ENCODE measurements around the gene OSBPL5. TPM values are rescaled to one million over a fixed set of nuclear protein-coding genes. Genes with fewer than 3 reads are reported as not detected.
"Not testable (repeated sequence)": the region's sequence is repeated elsewhere in the genome, so short reads cannot be mapped to it uniquely, and the experiment has no call there.

OSBPL5 gene
- total RNA-seq, 2 donors from 2014 or later: 6.8 to 8.1 TPM

GRCh38 chr11:3085052-3085451 is 80.1 kb downstream of the OSBPL5 start:
- no peak for ATAC-seq
- H3K9me3 ChIP-seq (ENCODE audit: control insufficient read depth, low read length, poor library complexity, severe bottlenecking): no peaks in the 10 kb centered on the region
- Mint-ChIP-seq H3K4me3 (no peak overlapping the region), H3K27ac (no peak overlapping the region), H3K4me1 (no peaks in the 10 kb centered on the region), H3K36me3 (ENCODE audit: low read depth) (no peaks in the 10 kb centered on the region), H3K27me3 (peaks cover 5% of the 10 kb centered on the region)
- DNase-seq: no peak

- peaks cover 2% of the 10 kb centered on the region for H3K4me1 Mint-ChIP-seq
- no peak for ATAC-seq
- H3K27ac Mint-ChIP-seq: no peak overlapping the region
- H3K9me3 ChIP-seq (ENCODE audit: control insufficient read depth, low read length, poor library complexity, severe bottlenecking): no peaks in the 10 kb centered on the region
- no peak for DNase-seq
- H3K4me3 Mint-ChIP-seq: no peak overlapping the region
- H3K27me3 Mint-ChIP-seq: peaks cover 5% of the 10 kb centered on the region
- H3K36me3 Mint-ChIP-seq (ENCODE audit: low read depth): no peaks in the 10 kb centered on the region
These were observed 81.8 kb downstream of the OSBPL5 start for GRCh38 chr11:3083321-3083720.

GRCh38 chr11:3081386-3081751 is 83.7 kb downstream of the OSBPL5 start:
- peaks cover 2% of the 10 kb centered on the region for H3K4me1 Mint-ChIP-seq
- H3K36me3 Mint-ChIP-seq (ENCODE audit: low read depth): no peaks in the 10 kb centered on the region
- no peaks in the 10 kb centered on the region for H3K9me3 ChIP-seq (ENCODE audit: control insufficient read depth, low read length, poor library complexity, severe bottlenecking)
- DNase-seq (no peak), ATAC-seq (no peak)
- no peak overlapping the region for H3K27ac Mint-ChIP-seq
- no peak overlapping the region for H3K4me3 Mint-ChIP-seq
- H3K27me3 Mint-ChIP-seq: peaks cover 5% of the 10 kb centered on the region

GRCh38 chr11:3080733-3081385 is 84.3 kb downstream of the OSBPL5 start:
- Mint-ChIP-seq H3K27me3 (peaks cover 5% of the 10 kb centered on the region), H3K4me1 (peaks cover 2% of the 10 kb centered on the region), H3K36me3 (ENCODE audit: low read depth) (no peaks in the 10 kb centered on the region), H3K27ac (no peak overlapping the region), H3K4me3 (no peak overlapping the region)
- H3K9me3 ChIP-seq (ENCODE audit: control insufficient read depth, low read length, poor library complexity, severe bottlenecking): no peaks in the 10 kb centered on the region
- DNase-seq (no peak), ATAC-seq (no peak)

GRCh38 chr11:3080104-3080503 is 85.0 kb downstream of the OSBPL5 start:
- Mint-ChIP-seq H3K27ac (no peak overlapping the region), H3K27me3 (peaks cover 5% of the 10 kb centered on the region)
- no peak for ATAC-seq

GRCh38 chr11:3077846-3078440 is 87.2 kb downstream of the OSBPL5 start:
- ATAC-seq: no peak

More at GRCh38 chr11:3080104-3080503, 85.0 kb downstream of the OSBPL5 start:
- Mint-ChIP-seq H3K36me3 (ENCODE audit: low read depth) (no peaks in the 10 kb centered on the region), H3K4me1 (peaks cover 2% of the 10 kb centered on the region), H3K4me3 (no peak overlapping the region)
- no peaks in the 10 kb centered on the region for H3K9me3 ChIP-seq (ENCODE audit: control insufficient read depth, low read length, poor library complexity, severe bottlenecking)
- DNase-seq: no peak

GRCh38 chr11:3077189-3077836 is 87.8 kb downstream of the OSBPL5 start:
- Mint-ChIP-seq H3K27ac (no peak overlapping the region), H3K4me3 (no peak overlapping the region), H3K27me3 (peaks cover 12% of the 10 kb centered on the region), H3K4me1 (peaks cover 2% of the 10 kb centered on the region), H3K36me3 (ENCODE audit: low read depth) (no peaks in the 10 kb centered on the region)
- ATAC-seq (no peak), DNase-seq (no peak)
- H3K9me3 ChIP-seq (ENCODE audit: control insufficient read depth, low read length, poor library complexity, severe bottlenecking): no peaks in the 10 kb centered on the region

More at GRCh38 chr11:3077846-3078440, 87.2 kb downstream of the OSBPL5 start:
- no peaks in the 10 kb centered on the region for H3K9me3 ChIP-seq (ENCODE audit: control insufficient read depth, low read length, poor library complexity, severe bottlenecking)
- H3K27ac Mint-ChIP-seq: no peak overlapping the region
- H3K27me3 Mint-ChIP-seq: peaks cover 12% of the 10 kb centered on the region
- DNase-seq: no peak
- peaks cover 2% of the 10 kb centered on the region for H3K4me1 Mint-ChIP-seq
- no peaks in the 10 kb centered on the region for H3K36me3 Mint-ChIP-seq (ENCODE audit: low read depth)
- H3K4me3 Mint-ChIP-seq: no peak overlapping the region

GRCh38 chr11:3074912-3075589 is 90.1 kb downstream of the OSBPL5 start:
- Mint-ChIP-seq H3K27ac (no peak overlapping the region), H3K4me3 (no peak overlapping the region), H3K36me3 (ENCODE audit: low read depth) (no peaks in the 10 kb centered on the region), H3K27me3 (peaks cover 7% of the 10 kb centered on the region), H3K4me1 (peaks cover 2% of the 10 kb centered on the region)
- no peak for ATAC-seq
- no peak for DNase-seq
- H3K9me3 ChIP-seq (ENCODE audit: control insufficient read depth, low read length, poor library complexity, severe bottlenecking): no peaks in the 10 kb centered on the region

GRCh38 chr11:3073029-3073435 is 92.1 kb downstream of the OSBPL5 start:
- Mint-ChIP-seq H3K27me3 (peaks cover 12% of the 10 kb centered on the region), H3K4me1 (no peaks in the 10 kb centered on the region), H3K4me3 (no peak overlapping the region), H3K27ac (no peak overlapping the region), H3K36me3 (ENCODE audit: low read depth) (no peaks in the 10 kb centered on the region)
- no peak for ATAC-seq
- H3K9me3 ChIP-seq (ENCODE audit: control insufficient read depth, low read length, poor library complexity, severe bottlenecking): no peaks in the 10 kb centered on the region
- DNase-seq: no peak

- DNase-seq: no peak
- Mint-ChIP-seq H3K4me3 (no peak overlapping the region), H3K36me3 (ENCODE audit: low read depth) (peaks cover 1% of the 10 kb centered on the region), H3K27ac (no peak overlapping the region), H3K4me1 (no peaks in the 10 kb centered on the region), H3K27me3 (peaks cover 25% of the 10 kb centered on the region)
- no peak for ATAC-seq
- no peaks in the 10 kb centered on the region for H3K9me3 ChIP-seq (ENCODE audit: control insufficient read depth, low read length, poor library complexity, severe bottlenecking)
These were observed 95.7 kb downstream of the OSBPL5 start for GRCh38 chr11:3069425-3069824.

GRCh38 chr11:3066308-3066707 is 98.8 kb downstream of the OSBPL5 start:
- H3K4me3 Mint-ChIP-seq; DNase-seq; H3K36me3 Mint-ChIP-seq (ENCODE audit: low read depth); H3K9me3 ChIP-seq (ENCODE audit: control insufficient read depth, low read length, poor library complexity, severe bottlenecking); ATAC-seq; H3K27ac Mint-ChIP-seq; H3K4me1 Mint-ChIP-seq: not testable (repeated sequence)
- H3K27me3 Mint-ChIP-seq: peaks cover 38% of the 10 kb centered on the region

GRCh38 chr11:3064709-3065108 is 100.4 kb downstream of the OSBPL5 start:
- H3K36me3 Mint-ChIP-seq (ENCODE audit: low read depth); DNase-seq; H3K27ac Mint-ChIP-seq; ATAC-seq; H3K9me3 ChIP-seq (ENCODE audit: control insufficient read depth, low read length, poor library complexity, severe bottlenecking); H3K4me1 Mint-ChIP-seq; H3K4me3 Mint-ChIP-seq: not testable (repeated sequence)
- peaks cover 42% of the 10 kb centered on the region for H3K27me3 Mint-ChIP-seq

GRCh38 chr11:3063876-3064275 is 101.2 kb downstream of the OSBPL5 start:
- peaks cover 42% of the 10 kb centered on the region for H3K27me3 Mint-ChIP-seq
- not testable (repeated sequence) for ATAC-seq; H3K4me3 Mint-ChIP-seq; H3K36me3 Mint-ChIP-seq (ENCODE audit: low read depth); H3K27ac Mint-ChIP-seq; DNase-seq; H3K9me3 ChIP-seq (ENCODE audit: control insufficient read depth, low read length, poor library complexity, severe bottlenecking); H3K4me1 Mint-ChIP-seq
